ENCODE data around the gene TNFRSF21. TPM values are rescaled to one million over a fixed set of nuclear protein-coding genes. Genes with fewer than 3 reads are reported as not detected.

Gene TNFRSF21
- total RNA-seq, 1 experiment from 2014 or later: 172 TPM

GRCh38 chr6:47348316-47348863, 38.7 kb upstream of the TNFRSF21 start:
- TF ChIP-seq EZH2 (IDR thresholded peaks at IDR 0.05; ENCODE audit: low read depth) (no peak), CTCF (conservative IDR thresholded peaks at IDR 0.05) (no peak)
- Histone ChIP-seq H3K4me3 (no peak overlapping the region), H2AFZ (no peak overlapping the region), H4K20me1 (ENCODE audit: insufficient read depth) (no peaks in the 10 kb centered on the region), H3K4me2 (no peak overlapping the region), H3K27me3 (ENCODE audit: insufficient read depth, low read depth) (no peaks in the 10 kb centered on the region), H3K79me2 (ENCODE audit: low read depth) (no peaks in the 10 kb centered on the region), H3K9me3 (ENCODE audit: insufficient read depth, low read depth) (no peaks in the 10 kb centered on the region), H3F3A (ENCODE audit: insufficient read depth, low read depth) (no peaks in the 10 kb centered on the region), H3K36me3 (ENCODE audit: low read depth) (no peaks in the 10 kb centered on the region), H3K4me1 (replicated peaks; ENCODE audit: insufficient read depth) (peaks cover 16% of the 10 kb centered on the region), H3K27ac (no peak overlapping the region), H3K9me2 (ENCODE audit: insufficient read depth) (no peaks in the 10 kb centered on the region)
- intact Hi-C loops (cut with micrococcal nuclease; ENCODE audit: unreplicated experiment): no loop called here
- no peak for DNase-seq
- ChIA-PET CTCF (no interaction called here), POLR2A (ENCODE audit: unreplicated experiment) (no interaction called here)
- BruUV-seq (replicated peaks): no TSS peak

DNA sequence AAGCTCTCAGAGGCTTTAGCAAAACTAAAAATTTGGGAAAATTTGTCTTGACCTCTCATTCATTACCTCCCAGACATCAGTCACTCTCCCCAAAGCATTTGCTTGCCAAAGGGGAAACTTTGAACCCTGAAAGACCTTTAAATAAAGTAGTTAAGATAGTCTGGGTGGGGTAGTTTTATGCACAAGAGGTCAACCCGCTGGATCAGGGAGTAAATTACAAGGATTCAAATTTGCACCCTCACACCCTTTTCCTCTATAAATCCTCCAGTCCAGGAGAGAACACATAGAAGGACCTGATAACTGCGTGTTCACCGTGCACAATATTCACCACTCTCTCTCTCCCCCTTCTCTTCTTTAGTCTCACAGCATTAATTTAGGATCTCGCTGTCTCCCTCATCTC, 36.1 kb upstream of the TNFRSF21 start:
- POLR2A ChIA-PET (ENCODE audit: unreplicated experiment): interaction anchor here (0.6 kb wide), 1 partner anchor 15 kb away, joined by 3 read pairs; no protein-coding TSS in a partner anchor
- H3K79me2 ChIP-seq (ENCODE audit: low read depth): no peaks in the 10 kb centered on the region
- no peaks in the 10 kb centered on the region for H3K36me3 ChIP-seq (ENCODE audit: low read depth)
- no peak for DNase-seq
- BruUV-seq (replicated peaks): no TSS peak
- no peak overlapping the region for H3K27ac ChIP-seq
- no peaks in the 10 kb centered on the region for H3K9me3 ChIP-seq (ENCODE audit: insufficient read depth, low read depth)
- intact Hi-C loops (cut with micrococcal nuclease; ENCODE audit: unreplicated experiment): no loop called here
- peaks cover 22% of the 10 kb centered on the region for H3K4me1 ChIP-seq (replicated peaks; ENCODE audit: insufficient read depth)
- H3K9me2 ChIP-seq (ENCODE audit: insufficient read depth): no peaks in the 10 kb centered on the region
- H4K20me1 ChIP-seq (ENCODE audit: insufficient read depth): no peaks in the 10 kb centered on the region
- H3K4me2 ChIP-seq: no peak overlapping the region
- no peak for TF ChIP-seq EZH2 (IDR thresholded peaks at IDR 0.05; ENCODE audit: low read depth)
- no peak for TF ChIP-seq CTCF (conservative IDR thresholded peaks at IDR 0.05)
- CTCF ChIA-PET: no interaction called here
- H3F3A ChIP-seq (ENCODE audit: insufficient read depth, low read depth): no peaks in the 10 kb centered on the region
- no peaks in the 10 kb centered on the region for H3K27me3 ChIP-seq (ENCODE audit: insufficient read depth, low read depth)
- no peak overlapping the region for H3K4me3 ChIP-seq
- H2AFZ ChIP-seq: no peak overlapping the region

GRCh38 chr6:47344022-47344421, 34.3 kb upstream of the TNFRSF21 start:
- ChIA-PET POLR2A (ENCODE audit: unreplicated experiment) (no interaction called here), CTCF (no interaction called here)
- no peaks in the 10 kb centered on the region for H3K9me3 ChIP-seq (ENCODE audit: insufficient read depth, low read depth)
- H3K79me2 ChIP-seq (ENCODE audit: low read depth): no peaks in the 10 kb centered on the region
- DNase-seq: peak; percentile 26 to 53
- no peaks in the 10 kb centered on the region; the same call in 1 of the 2 replicates for H3K9me2 ChIP-seq (ENCODE audit: insufficient read depth)
- no TSS peak for BruUV-seq (replicated peaks)
- no peaks in the 10 kb centered on the region for H3K36me3 ChIP-seq (ENCODE audit: low read depth)
- no peak overlapping the region; the same call in 1 of the 2 replicates for H3K4me3 ChIP-seq
- H4K20me1 ChIP-seq (ENCODE audit: insufficient read depth): no peaks in the 10 kb centered on the region
- H3K27ac ChIP-seq: 0 out of 2 replicates have a peak overlapping the region, but pooled peaks have one; percentile 6
- H3K4me2 ChIP-seq: peak overlapping the region; percentile 48
- H3K4me1 ChIP-seq (replicated peaks; ENCODE audit: insufficient read depth): peaks cover 22% of the 10 kb centered on the region
- peak overlapping the region; percentile 53 for H2AFZ ChIP-seq
- intact Hi-C loops (cut with micrococcal nuclease; ENCODE audit: unreplicated experiment): no loop called here
- no peaks in the 10 kb centered on the region for H3K27me3 ChIP-seq (ENCODE audit: insufficient read depth, low read depth)
- no peaks in the 10 kb centered on the region for H3F3A ChIP-seq (ENCODE audit: insufficient read depth, low read depth)
- TF ChIP-seq CTCF (conservative IDR thresholded peaks at IDR 0.05) (no peak), EZH2 (IDR thresholded peaks at IDR 0.05; ENCODE audit: low read depth) (no peak)
